Uterus (tissue), 4 donors: Measurements from ENCODE around the gene PACRG. TPM values are rescaled to one million over a fixed set of nuclear protein-coding genes. Genes with fewer than 3 reads are reported as not detected.

Source experiments
- DNase-seq, 2 donors: peaks; one replicate each; pipeline ENCODE4 v3.0.0-alpha.2; 2019 to 2020
- H3K27ac ChIP-seq, 2 donors: fragments of 200-600 bp; sonication (generic); 1 replicate in 1 of 2; 2 replicates in 1 of 2; pipeline ENCODE4 v1.5.1; 2016 to 2018
- H3K27me3 ChIP-seq, 2 donors: fragments of 200-600 bp; sonication (generic); one replicate each; pipeline ENCODE4 v1.5.1; 2018 to 2019; ENCODE audit warnings: control low read depth in 1 of 2
- H3K36me3 ChIP-seq, 2 donors: fragments of 200-600 bp; sonication (generic); one replicate each; pipeline ENCODE4 v1.5.1; 2019; ENCODE audit warnings: control low read depth in 1 of 2
- H3K4me1 ChIP-seq, 2 donors: fragments of 200-600 bp; sonication (generic); one replicate each; pipeline ENCODE4 v1.5.1; 2018 to 2019; ENCODE audit warnings: control low read depth in 1 of 2
- H3K4me3 ChIP-seq, 2 donors: fragments of 200-600 bp; sonication (generic); 1 replicate in 1 of 2; 2 replicates in 1 of 2; pipeline ENCODE4 v1.5.1; 2018 to 2019; ENCODE audit warnings: mild to moderate bottlenecking in 1 of 2
- H3K9me3 ChIP-seq, 2 donors: fragments of 200-600 bp; sonication (generic); one replicate each; pipeline ENCODE4 v1.5.1; 2019; ENCODE audit warnings: control low read depth in 1 of 2
- CTCF ChIP-seq, 4 experiments: fragments of 200-600 bp in 2 of 4; fragments of 450-650 bp in 2 of 4; sonication (generic) in 2 of 4; IDR thresholded peaks; one replicate each; pipeline ENCODE4 v1.5.1; 2016 to 2019; ENCODE audit warnings: antibody characterized with exemption in 4 of 4, mild to moderate bottlenecking in 2 of 4, moderate library complexity in 1 of 4
- POLR2A ChIP-seq, 2 donors: fragments of 450-650 bp; IDR thresholded peaks; one replicate each; pipeline ENCODE4 v1.6.1; 2016; ENCODE audit warnings: antibody characterized with exemption in 2 of 2, mild to moderate bottlenecking in 1 of 2, moderate library complexity in 1 of 2
- intact Hi-C: fragments of 100-400 bp; cut with DNase I; formaldehyde crosslinking; loops from one replicate; pipeline ENCODE4 v1.15.1; 2023; ENCODE audit warnings: low total_unique reads
- total RNA-seq, 4 donors: library from RNA; depleted of rRNA in 3 of 4; stranded (reverse); fragments of >200 nt in 3 of 4; gene quantifications; one replicate each; pipeline versions ENCODE4 v1.1.0 to v1.2.4, GENCODE V29; 2014 to 2023
- donor health status: DM: yes; HTN: yes; CAD: no.

The PACRG gene
- total RNA-seq, 4 donors from 2014 or later = 4.6 to 12.3 (median 7.5) TPM

DNA sequence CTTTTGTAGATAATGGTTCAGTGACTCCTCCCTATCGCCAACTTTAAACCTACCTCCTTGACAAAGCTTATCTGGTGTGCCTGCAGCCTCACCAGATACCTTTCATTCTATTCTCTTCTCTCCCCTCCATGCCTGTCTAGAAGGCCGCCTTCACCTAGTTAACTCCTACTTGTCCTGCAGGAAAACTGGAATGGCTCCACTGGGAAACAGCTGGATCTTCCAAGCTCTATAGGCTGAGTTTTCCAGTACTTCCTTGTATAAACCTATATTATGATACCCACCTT, 6.4 kb upstream of the PACRG start:
- Histone ChIP-seq H3K27ac (no peak overlapping the region), H3K36me3 (no peaks in the 10 kb centered on the region), H3K4me3 (no peak overlapping the region), H3K4me1 (no peaks in the 10 kb centered on the region), H3K27me3 (no peaks in the 10 kb centered on the region), H3K9me3 (no peaks in the 10 kb centered on the region)
- intact Hi-C loops = no loop called here
- TF ChIP-seq CTCF (IDR thresholded peaks at IDR 0.05) (no peak), POLR2A (IDR thresholded peaks at IDR 0.05) (no peak)
- no peak for DNase-seq

DNA sequence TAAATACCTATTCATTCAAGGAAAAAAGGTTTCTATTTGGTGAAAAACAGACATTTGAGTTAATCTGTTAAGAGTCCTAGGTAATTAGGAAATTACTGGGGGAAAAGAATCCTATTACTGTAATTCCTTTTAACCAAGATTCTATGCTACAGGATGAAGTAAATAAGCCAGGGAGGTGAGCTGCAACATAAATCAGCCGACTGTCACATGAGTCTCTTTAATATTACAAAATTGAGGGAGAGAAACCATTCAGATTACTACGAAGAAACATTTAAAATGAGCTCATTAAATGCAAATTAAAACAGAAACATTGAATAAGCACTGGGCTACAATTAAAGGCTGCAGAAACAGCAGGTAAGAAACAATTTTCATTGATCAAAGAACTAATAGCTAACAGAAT, 5.5 kb upstream of the PACRG start:
- no peaks in the 10 kb centered on the region for H3K27me3 ChIP-seq
- intact Hi-C loops = no loop called here
- H3K27ac ChIP-seq = no peak overlapping the region
- no peak overlapping the region for H3K4me3 ChIP-seq
- no peak for DNase-seq
- no peaks in the 10 kb centered on the region for H3K9me3 ChIP-seq
- H3K4me1 ChIP-seq = no peaks in the 10 kb centered on the region
- no peaks in the 10 kb centered on the region for H3K36me3 ChIP-seq
- TF ChIP-seq POLR2A (IDR thresholded peaks at IDR 0.05) (no peak), CTCF (IDR thresholded peaks at IDR 0.05) (no peak)

GRCh38 chr6:162722633-162723032, 5.1 kb upstream of the PACRG start:
- H3K4me3 ChIP-seq = no peak overlapping the region
- intact Hi-C loops = no loop called here
- H3K27ac ChIP-seq = no peak overlapping the region
- DNase-seq = no peak
- H3K27me3 ChIP-seq = no peaks in the 10 kb centered on the region
- TF ChIP-seq CTCF (IDR thresholded peaks at IDR 0.05) (no peak), POLR2A (IDR thresholded peaks at IDR 0.05) (no peak)
- H3K36me3 ChIP-seq = no peaks in the 10 kb centered on the region
- no peaks in the 10 kb centered on the region for H3K9me3 ChIP-seq
- H3K4me1 ChIP-seq = no peaks in the 10 kb centered on the region

GRCh38 chr6:162726947-162727321, 840 bp upstream of the PACRG start:
- peak overlapping the region; percentile 92 to 93 for H3K27ac ChIP-seq
- H3K4me1 ChIP-seq = no peaks in the 10 kb centered on the region
- no peak for TF ChIP-seq POLR2A (IDR thresholded peaks at IDR 0.05)
- no peak for TF ChIP-seq CTCF (IDR thresholded peaks at IDR 0.05)
- intact Hi-C loops = no loop called here
- H3K27me3 ChIP-seq = no peaks in the 10 kb centered on the region
- no peaks in the 10 kb centered on the region for H3K9me3 ChIP-seq
- H3K4me3 ChIP-seq = peak overlapping the region; percentile 85 to 99
- DNase-seq = peak in 1 of 2 donors; percentile 20
- no peaks in the 10 kb centered on the region for H3K36me3 ChIP-seq

- Histone ChIP-seq H3K4me3 (peak overlapping the region; percentile 85 to 99), H3K36me3 (no peaks in the 10 kb centered on the region), H3K27ac (peak overlapping the region; percentile 77 to 92), H3K4me1 (no peaks in the 10 kb centered on the region), H3K9me3 (no peaks in the 10 kb centered on the region), H3K27me3 (no peaks in the 10 kb centered on the region)
- intact Hi-C loops = no loop called here
- TF ChIP-seq POLR2A (IDR thresholded peaks at IDR 0.05) = no peak
- no peak for TF ChIP-seq CTCF (IDR thresholded peaks at IDR 0.05)
- peak; percentile 15 to 35 for DNase-seq
Measured at GRCh38 chr6:162728197-162728596, 423 bp downstream of the PACRG start.
